PC-3 (cell line): ENCODE measurements around the gene LCLAT1.
A peak's percentile ranks its signal among the peaks of the same experiment; 100 is the strongest.

Experiments used
- EZH2phosphoT487 ChIP-seq: fragments of 300-600 bp; sonication (generic); IDR thresholded peaks from 2 replicates; pipeline ENCODE4 v1.6.1; 2018; ENCODE audit warnings: mild to moderate bottlenecking, antibody characterized with exemption, low read length, borderline replicate concordance
- TF ChIP-seq, protein P1 (sequence below): fragments of 300-600 bp; sonication (generic); conservative IDR thresholded peaks from 2 replicates; pipeline ENCODE4 v1.5.1; 2017; ENCODE audit warnings: antibody characterized with exemption, low read depth, mild to moderate bottlenecking, low read length

- TF ChIP-seq, protein P1, sequence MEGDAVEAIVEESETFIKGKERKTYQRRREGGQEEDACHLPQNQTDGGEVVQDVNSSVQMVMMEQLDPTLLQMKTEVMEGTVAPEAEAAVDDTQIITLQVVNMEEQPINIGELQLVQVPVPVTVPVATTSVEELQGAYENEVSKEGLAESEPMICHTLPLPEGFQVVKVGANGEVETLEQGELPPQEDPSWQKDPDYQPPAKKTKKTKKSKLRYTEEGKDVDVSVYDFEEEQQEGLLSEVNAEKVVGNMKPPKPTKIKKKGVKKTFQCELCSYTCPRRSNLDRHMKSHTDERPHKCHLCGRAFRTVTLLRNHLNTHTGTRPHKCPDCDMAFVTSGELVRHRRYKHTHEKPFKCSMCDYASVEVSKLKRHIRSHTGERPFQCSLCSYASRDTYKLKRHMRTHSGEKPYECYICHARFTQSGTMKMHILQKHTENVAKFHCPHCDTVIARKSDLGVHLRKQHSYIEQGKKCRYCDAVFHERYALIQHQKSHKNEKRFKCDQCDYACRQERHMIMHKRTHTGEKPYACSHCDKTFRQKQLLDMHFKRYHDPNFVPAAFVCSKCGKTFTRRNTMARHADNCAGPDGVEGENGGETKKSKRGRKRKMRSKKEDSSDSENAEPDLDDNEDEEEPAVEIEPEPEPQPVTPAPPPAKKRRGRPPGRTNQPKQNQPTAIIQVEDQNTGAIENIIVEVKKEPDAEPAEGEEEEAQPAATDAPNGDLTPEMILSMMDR = 0 out of 2 replicates have a peak, but pooled peaks have one; percentile 28
- TF ChIP-seq EZH2phosphoT487 = no peak
These were observed 28.5 kb downstream of the LCLAT1 start for GRCh38 chr2:30475542-30475941.
